HS-27A (cell line): ENCODE data around the gene KCNG2.

ENCODE experiments used
- DNase-seq: peaks from one replicate; pipeline ENCODE4 v3.0.0-alpha.2; 2012; ENCODE audit warnings: low read depth, missing footprints

Gene KCNG2

GRCh38 chr18:79819064-79819967, 21.6 kb downstream of the KCNG2 start:
- DNase-seq: no peak

- no peak for DNase-seq
Measured at GRCh38 chr18:79819968-79820351, 22.2 kb downstream of the KCNG2 start.

GRCh38 chr18:79823120-79823519, 25.4 kb downstream of the KCNG2 start:
- DNase-seq: no peak

- no peak for DNase-seq
Measured at GRCh38 chr18:79825913-79826312, 28.2 kb downstream of the KCNG2 start.

- DNase-seq: no peak
Measured at GRCh38 chr18:79826966-79827365, 29.2 kb downstream of the KCNG2 start.

GRCh38 chr18:79828258-79828657, 30.5 kb downstream of the KCNG2 start:
- DNase-seq: no peak

GRCh38 chr18:79829136-79829854, 31.6 kb downstream of the KCNG2 start:
- no peak for DNase-seq

- no peak for DNase-seq
Measured at GRCh38 chr18:79832169-79832568, 34.4 kb downstream of the KCNG2 start.

- no peak for DNase-seq
Measured at GRCh38 chr18:79834834-79835233, 37.1 kb downstream of the KCNG2 start.

GRCh38 chr18:79841936-79842335, 44.2 kb downstream of the KCNG2 start:
- no peak for DNase-seq

GRCh38 chr18:79844999-79845563, 47.3 kb downstream of the KCNG2 start:
- no peak for DNase-seq

- DNase-seq: no peak
Measured at GRCh38 chr18:79846936-79847557, 49.3 kb downstream of the KCNG2 start.

- no peak for DNase-seq
Measured at GRCh38 chr18:79847606-79848293, 50.0 kb downstream of the KCNG2 start.

- DNase-seq: no peak
Measured at GRCh38 chr18:79848294-79848578, 50.5 kb downstream of the KCNG2 start.

GRCh38 chr18:79848579-79849327, 51.0 kb downstream of the KCNG2 start:
- DNase-seq: no peak

GRCh38 chr18:79849328-79850207, 51.8 kb downstream of the KCNG2 start:
- DNase-seq: no peak

- no peak for DNase-seq
Measured at GRCh38 chr18:79850731-79851130, 53.0 kb downstream of the KCNG2 start.

- DNase-seq: no peak
Measured at GRCh38 chr18:79851489-79851888, 53.8 kb downstream of the KCNG2 start.

- no peak for DNase-seq
Measured at GRCh38 chr18:79851950-79852349, 54.2 kb downstream of the KCNG2 start.

- DNase-seq: no peak
Measured at GRCh38 chr18:79852561-79853302, 55.0 kb downstream of the KCNG2 start.
